H1 (cell line): ENCODE data around the gene ERVFRD-1. TPM values are rescaled to one million over a fixed set of nuclear protein-coding genes. Genes with fewer than 3 reads are reported as not detected.
A peak's percentile ranks its signal among the peaks of the same experiment; 100 is the strongest.

Experiments
- CTCF ChIA-PET: fragments of 300-600 bp; sonication (Branson Sonifier 250); formaldehyde crosslinking; loops from one replicate; lab custom pipeline; 2021; ENCODE audit not compliant: partially characterized antibody; lab: Charles Lee
- POLR2A ChIA-PET: fragments of 300-600 bp; sonication (Branson Sonifier 250); formaldehyde crosslinking; loops from one replicate; lab custom pipeline; 2021; ENCODE audit warnings: inconsistent platforms; ENCODE audit not compliant: partially characterized antibody; lab: Charles Lee
- DNase-seq, 2 experiments: peaks; one replicate each; pipeline versions ENCODE4 v3.0.0 to v3.0.0-alpha.2; 2010 to 2022; ENCODE audit warnings: low spot score in 2 of 2, low read depth in 1 of 2, mixed read lengths in 1 of 2
- FAIRE-seq: peaks from 2 replicates; lab custom pipeline; 2011; peaks lifted over from hg19 to GRCh38; lab: Jason Lieb, UNC
- H2AFZ ChIP-seq: 2 replicates; pipeline ENCODE4 v1.8.1; 2012; ENCODE audit warnings: low read length, inconsistent platforms
- H2AK5ac ChIP-seq: 2 replicates; pipeline ENCODE4 v1.6.1; 2013; ENCODE audit warnings: low read depth, low read length
- H2BK120ac ChIP-seq: replicated peaks from 2 replicates; pipeline ENCODE3; 2013; ENCODE audit warnings: low read depth, low read length, inconsistent platforms
- H2BK12ac ChIP-seq: 2 replicates; pipeline ENCODE4 v1.6.1; 2013; ENCODE audit warnings: low read depth, low read length
- H2BK15ac ChIP-seq: 2 replicates; pipeline ENCODE4 v1.6.1; 2013; ENCODE audit warnings: low read length
- H2BK20ac ChIP-seq: 2 replicates; pipeline ENCODE4 v1.6.1; 2013; ENCODE audit warnings: low read length
- H2BK5ac ChIP-seq: 2 replicates; pipeline ENCODE4 v1.6.1; 2013; ENCODE audit warnings: low read depth, low read length
- H3K14ac ChIP-seq: 2 replicates; pipeline ENCODE4 v1.6.1; 2013; ENCODE audit warnings: inconsistent platforms; ENCODE audit not compliant: insufficient read length
- H3K18ac ChIP-seq: 2 replicates; pipeline ENCODE4 v1.6.1; 2013; ENCODE audit warnings: low read length; ENCODE audit errors: extremely low read depth
- H3K23ac ChIP-seq: 2 replicates; pipeline ENCODE4 v1.6.1; 2013; ENCODE audit warnings: inconsistent platforms; ENCODE audit not compliant: insufficient read length
- H3K23me2 ChIP-seq: 2 replicates; pipeline ENCODE4 v1.6.1; 2013; ENCODE audit warnings: low read depth, low read length
- H3K27ac ChIP-seq: 2 replicates; pipeline ENCODE4 v1.6.1; 2011; ENCODE audit warnings: low read depth, low read length, inconsistent platforms
- H3K27me3 ChIP-seq, 4 experiments: replicated peaks in 1 of 4; 1 replicate in 1 of 4; 2 replicates in 3 of 4; pipeline versions ENCODE4 v1.6.1 to v1.8.1; 2011 to 2013; ENCODE audit warnings: low read length in 3 of 4, mild to moderate bottlenecking in 3 of 4, inconsistent platforms in 2 of 4, mixed read lengths in 2 of 4, moderate library complexity in 1 of 4; ENCODE audit not compliant: control insufficient read depth in 3 of 4, insufficient read depth in 3 of 4; ENCODE audit errors: extremely low read depth in 1 of 4
- H3K36me3 ChIP-seq, 4 experiments: 2 replicates each; pipeline versions ENCODE4 v1.6.1 to v1.8.1; 2011 to 2013; ENCODE audit warnings: mild to moderate bottlenecking in 4 of 4, low read length in 3 of 4, moderate library complexity in 2 of 4, control low read depth in 1 of 4, inconsistent platforms in 1 of 4; ENCODE audit not compliant: insufficient read depth in 4 of 4, control insufficient read depth in 2 of 4
- H3K4ac ChIP-seq: replicated peaks from 2 replicates; pipeline ENCODE3; 2013; ENCODE audit warnings: low read length, low read depth, mixed read lengths, inconsistent platforms; ENCODE audit not compliant: insufficient read length
- H3K4me1 ChIP-seq, 4 experiments: replicated peaks in 1 of 4; 1 replicate in 1 of 4; 2 replicates in 3 of 4; pipeline versions ENCODE4 v1.6.1 to v1.8.1; 2011 to 2013; ENCODE audit warnings: low read length in 3 of 4, inconsistent platforms in 2 of 4, mixed read lengths in 1 of 4; ENCODE audit not compliant: insufficient read depth in 4 of 4, control insufficient read depth in 3 of 4
- H3K4me2 ChIP-seq, 2 experiments: 2 replicates each; pipeline versions ENCODE4 v1.6.1 to v1.8.1; 2011 to 2013; ENCODE audit warnings: low read depth in 2 of 2, low read length in 2 of 2, control low read depth in 1 of 2, inconsistent platforms in 1 of 2, mild to moderate bottlenecking in 1 of 2; ENCODE audit not compliant: insufficient read depth in 1 of 2
- H3K4me3 ChIP-seq, 4 experiments: fragments of 200-600, 300-600 bp in 1 of 4; sonication (generic), shearing (Covaris generic), sonication (Bioruptor Twin) in 1 of 4; 2 replicates each; pipeline versions ENCODE4 v1.5.1 to v1.8.1; 2011 to 2016; ENCODE audit warnings: low read length in 4 of 4, low read depth in 3 of 4, control low read depth in 2 of 4, inconsistent platforms in 2 of 4, mild to moderate bottlenecking in 2 of 4, mixed read lengths in 1 of 4, moderate library complexity in 1 of 4; ENCODE audit not compliant: insufficient read depth in 2 of 4; ENCODE audit errors: extremely low read depth in 1 of 4
- H3K56ac ChIP-seq: replicated peaks from 2 replicates; pipeline ENCODE3; 2013; ENCODE audit warnings: low read depth, mild to moderate bottlenecking, mixed read lengths, low read length, inconsistent platforms; ENCODE audit not compliant: insufficient read length
- H3K79me1 ChIP-seq: 2 replicates; pipeline ENCODE4 v1.6.1; 2013; ENCODE audit warnings: low read depth, low read length, control low read depth
- H3K79me2 ChIP-seq, 2 experiments: 2 replicates each; pipeline versions ENCODE4 v1.6.1 to v1.8.1; 2012 to 2013; ENCODE audit warnings: low read length in 2 of 2, mild to moderate bottlenecking in 2 of 2, inconsistent platforms in 1 of 2; ENCODE audit not compliant: insufficient read depth in 2 of 2, control insufficient read depth in 1 of 2
- H3K9ac ChIP-seq, 4 experiments: replicated peaks in 1 of 4; 1 replicate in 1 of 4; 2 replicates in 3 of 4; pipeline versions ENCODE4 v1.6.1 to v1.8.1; 2011 to 2013; ENCODE audit warnings: low read depth in 3 of 4, low read length in 3 of 4, control low read depth in 2 of 4, mild to moderate bottlenecking in 2 of 4, moderate library complexity in 2 of 4, inconsistent platforms in 1 of 4; ENCODE audit errors: extremely low read depth in 1 of 4
- H3K9me3 ChIP-seq, 2 experiments: 2 replicates each; pipeline versions ENCODE4 v1.6.1 to v1.8.1; 2012 to 2013; ENCODE audit warnings: mild to moderate bottlenecking in 2 of 2, moderate library complexity in 2 of 2, control low read depth in 1 of 2, inconsistent platforms in 1 of 2, low read depth in 1 of 2, low read length in 1 of 2, mixed read lengths in 1 of 2; ENCODE audit not compliant: insufficient read depth in 2 of 2
- H4K20me1 ChIP-seq, 2 experiments: replicated peaks in 1 of 2; 2 replicates each; pipeline versions ENCODE3 to v1.8.1; 2011 to 2013; ENCODE audit warnings: inconsistent platforms in 2 of 2, low read length in 2 of 2, mild to moderate bottlenecking in 1 of 2; ENCODE audit not compliant: insufficient read depth in 2 of 2, control insufficient read depth in 1 of 2
- H4K5ac ChIP-seq: 2 replicates; pipeline ENCODE4 v1.6.1; 2013; ENCODE audit warnings: low read length, low read depth, mixed read lengths, inconsistent platforms; ENCODE audit not compliant: insufficient read length
- H4K8ac ChIP-seq: 2 replicates; pipeline ENCODE4 v1.8.0; 2013; ENCODE audit warnings: mild to moderate bottlenecking, moderate library complexity, low read length, inconsistent platforms; ENCODE audit not compliant: insufficient read depth; ENCODE audit errors: extremely low read depth
- H4K91ac ChIP-seq: replicated peaks from 2 replicates; pipeline ENCODE3; 2013; ENCODE audit warnings: low read length, mixed read lengths, inconsistent platforms; ENCODE audit not compliant: insufficient read length
- CBX5 ChIP-seq: fragments of 300-800, 300-1000 bp; sonication (generic); IDR thresholded peaks from 2 replicates; pipeline ENCODE4 v1.7.1; 2016; ENCODE audit warnings: antibody characterized with exemption, low read length, low read depth
- RBBP5 ChIP-seq: IDR thresholded peaks from 2 replicates; pipeline ENCODE4 v1.7.1; 2012; ENCODE audit warnings: low read depth, mild to moderate bottlenecking, inconsistent platforms, low read length, moderate library complexity, borderline replicate concordance
- RFX5 ChIP-seq: IDR thresholded peaks from 2 replicates; pipeline ENCODE4 v1.6.1; 2011; ENCODE audit warnings: low read depth, low read length, improper control_type of control experiment, borderline replicate concordance
- RNF2 ChIP-seq: fragments of 200-900, 300-1000 bp; sonication (generic); IDR thresholded peaks from 2 replicates; pipeline ENCODE4 v1.7.1; 2016; ENCODE audit warnings: borderline replicate concordance, low read depth, mild to moderate bottlenecking, antibody characterized with exemption, low read length; ENCODE audit not compliant: poor library complexity, severe bottlenecking; ENCODE audit errors: missing control alignments
- RXRA ChIP-seq: IDR thresholded peaks from 2 replicates; pipeline ENCODE4 v1.6.1; 2011; ENCODE audit warnings: low read depth, mild to moderate bottlenecking, low read length, moderate library complexity; ENCODE audit not compliant: insufficient read depth
- SUZ12 ChIP-seq: fragments of 200-600 bp; sonication (generic); IDR thresholded peaks from 2 replicates; pipeline ENCODE4 v1.6.1; 2012; ENCODE audit warnings: mild to moderate bottlenecking, inconsistent platforms, low read length, moderate library complexity, mixed read lengths
- TAF7 ChIP-seq: optimal IDR thresholded peaks from 2 replicates; pipeline ENCODE3; 2011; ENCODE audit warnings: low read depth, mild to moderate bottlenecking, inconsistent platforms, low read length, moderate library complexity, borderline replicate concordance
- WGBS, 2 experiments: shearing (Covaris generic) in 1 of 2; methylation state at CpG; one replicate each; pipeline versions ENCODE4 v1.1.6 to v1.1.7; 2013 to 2015; ENCODE audit warnings: low lambda C conversion rate in 2 of 2, mixed read lengths in 2 of 2, inconsistent platforms in 1 of 2, low coverage in 1 of 2, missing lambda C conversion rate in 1 of 2; ENCODE audit not compliant: insufficient replicate concordance in 2 of 2, insufficient coverage in 1 of 2, insufficient read length in 1 of 2; ENCODE audit errors: extremely low coverage in 1 of 2, missing lambda C conversion rate in 1 of 2; 5-methylcytosine and 5-hydroxymethylcytosine counted together
- polyA plus RNA-seq, 7 experiments: library from polyadenylated mRNA; depleted of rRNA in 3 of 7; stranded (reverse) in 5 of 7; unstranded in 2 of 7; fragments of >200 nt in 5 of 7; fragments of 200-250 nt in 2 of 7; gene quantifications; 1 replicate in 5 of 7; 2 replicates in 1 of 7; 4 replicates in 1 of 7; pipeline versions ENCODE4 v1.2.1 to v1.2.3, GENCODE V29; 2011 to 2013; ENCODE audit warnings: missing spikeins in 2 of 7, mixed read lengths in 2 of 7
- total RNA-seq: library from RNA; stranded (reverse); fragmentation: NEBNext Ultra II Directional; extraction: Animal tissue kit (Norgen Biotek cat#: 25700); gene quantifications from 2 replicates; pipeline ENCODE4 v1.2.1, GENCODE V29; 2021

Gene ERVFRD-1
- total and polyA plus RNA-seq, 2 of the 8 experiments (the other 6 are each of a cell fraction or from before 2014, with no cell fraction given): not detected

GRCh38 chr6:11092668-11093375 is 18.7 kb downstream of the ERVFRD-1 start:
- Histone ChIP-seq H3K79me2 (peaks cover 0 to 35% of the 10 kb centered on the region in 2 experiments; a peak in 2 of 4 replicates), H3K18ac (peak overlapping the region; percentile 94; the same call in 1 of the 2 replicates), H2AFZ (peak overlapping the region; percentile 96), H3K27me3 (no peaks in the 10 kb centered on the region), H2BK20ac (no peak overlapping the region), H4K20me1 (peaks cover 0 to 4% of the 10 kb centered on the region in 2 experiments), H4K91ac (no peak overlapping the region), H3K56ac (no peak overlapping the region), H3K4me3 (peak overlapping the region; percentile 63 to 99 (median 77)), H2BK120ac (no peak overlapping the region), H3K4me2 (peak overlapping the region; percentile 82 to 93), H2BK5ac (peak overlapping the region; percentile 85; the same call in 1 of the 2 replicates), H3K23me2 (peaks cover 6% of the 10 kb centered on the region; the same call in 1 of the 2 replicates), H3K9ac (peak overlapping the region in 1 of 4 experiments; percentile 79; a peak in 3 of 7 replicates), H2BK15ac (peak overlapping the region; percentile 49; the same call in 1 of the 2 replicates), H3K14ac (no peak overlapping the region), H3K36me3 (no peaks in the 10 kb centered on the region), H3K4ac (no peak overlapping the region), H3K23ac (no peak overlapping the region), H3K9me3 (no peaks in the 10 kb centered on the region), H3K27ac (0 out of 2 replicates have a peak overlapping the region, but pooled peaks have one; percentile 33), H2AK5ac (no peak overlapping the region), H2BK12ac (no peak overlapping the region), H4K5ac (no peak overlapping the region), H3K79me1 (peaks cover 3% of the 10 kb centered on the region), H3K4me1 (peaks cover 0 to 5% (median 2%) of the 10 kb centered on the region in 4 experiments; a peak in 5 of 7 replicates), H4K8ac (no peak overlapping the region)
- no peak for TF ChIP-seq RFX5
- no peak for TF ChIP-seq CBX5
- TF ChIP-seq RBBP5: no peak
- no peak for TF ChIP-seq TAF7
- TF ChIP-seq RNF2: no peak
- TF ChIP-seq RXRA: no peak
- TF ChIP-seq SUZ12: no peak
- WGBS, 2 experiments: 9% methylated on average over 10 of the region's 10 CpGs; no CpG with 5 or more reads in 1 of the 2 experiments
- CTCF ChIA-PET: interaction anchor here (0.7 to 1.5 kb wide), 6 partner anchors 11 to 370 kb away, joined by 3 to 5 read pairs (median 3); partner anchors contain the start of gene ERVFRD-1
- DNase-seq: no peak
- POLR2A ChIA-PET: interaction anchor here (0.6 kb wide), 1 partner anchor 24 kb away, joined by 3 read pairs; no protein-coding TSS in a partner anchor
- FAIRE-seq: no peak
